Fibroblast of skin of scalp (primary cell): ENCODE data around the gene CCDC146.
"Not testable (repeated sequence)": the region's sequence is repeated elsewhere in the genome, so short reads cannot be mapped to it uniquely, and the experiment has no call there.

ENCODE experiments used
- DNase-seq: peaks from one replicate; pipeline ENCODE4 v3.0.0-alpha.2; 2013

The CCDC146 gene

GRCh38 chr7:77140291-77140690 lies 17.9 kb downstream of the CCDC146 start:
- not testable (repeated sequence) for DNase-seq

- peak; percentile 22 for DNase-seq
These were observed 29.8 kb downstream of the CCDC146 start for GRCh38 chr7:77152232-77152631.

- not testable (repeated sequence) for DNase-seq
These were observed 32.6 kb downstream of the CCDC146 start for GRCh38 chr7:77154917-77155464.

GRCh38 chr7:77155601-77156377 lies 33.4 kb downstream of the CCDC146 start:
- not testable (repeated sequence) for DNase-seq

- not testable (repeated sequence) for DNase-seq
These were observed 34.6 kb downstream of the CCDC146 start for GRCh38 chr7:77157034-77157433.

GRCh38 chr7:77157446-77157845 lies 35.0 kb downstream of the CCDC146 start:
- DNase-seq: no peak

- DNase-seq: not testable (repeated sequence)
These were observed 48.7 kb downstream of the CCDC146 start for GRCh38 chr7:77171073-77171472.

GRCh38 chr7:77172437-77173172 lies 50.2 kb downstream of the CCDC146 start:
- DNase-seq: peak; percentile 3

- not testable (repeated sequence) for DNase-seq
These were observed 52.0 kb downstream of the CCDC146 start for GRCh38 chr7:77174418-77174817.

- DNase-seq: not testable (repeated sequence)
These were observed 52.9 kb downstream of the CCDC146 start for GRCh38 chr7:77175274-77175800.

GRCh38 chr7:77177321-77177904 lies 55.0 kb downstream of the CCDC146 start:
- not testable (repeated sequence) for DNase-seq

- not testable (repeated sequence) for DNase-seq
These were observed 55.6 kb downstream of the CCDC146 start for GRCh38 chr7:77178024-77178423.

- DNase-seq: no peak
These were observed 58.7 kb downstream of the CCDC146 start for GRCh38 chr7:77181015-77181595.

- no peak for DNase-seq
These were observed 59.3 kb downstream of the CCDC146 start for GRCh38 chr7:77181734-77182133.

GRCh38 chr7:77182261-77182660 lies 59.8 kb downstream of the CCDC146 start:
- no peak for DNase-seq

- no peak for DNase-seq
These were observed 62.0 kb downstream of the CCDC146 start for GRCh38 chr7:77184463-77184862.

GRCh38 chr7:77184990-77185389 lies 62.6 kb downstream of the CCDC146 start:
- DNase-seq: no peak

- DNase-seq: no peak
These were observed 63.5 kb downstream of the CCDC146 start for GRCh38 chr7:77185866-77186265.

- no peak for DNase-seq
These were observed 66.5 kb downstream of the CCDC146 start for GRCh38 chr7:77188731-77189437.

- DNase-seq: no peak
These were observed 74.7 kb downstream of the CCDC146 start for GRCh38 chr7:77197141-77197540.
